Activated naive CD8-positive, alpha-beta T cell (primary cell): Measurements from ENCODE around the gene FAM20A.

Experiments used
- H3K27ac Mint-ChIP-seq: one replicate; pipeline ENCODE4 v1.8.0; 2021; ENCODE audit warnings: mixed read lengths
- H3K27me3 Mint-ChIP-seq: one replicate; pipeline ENCODE4 v1.8.0; 2021; ENCODE audit warnings: mixed read lengths
- H3K36me3 Mint-ChIP-seq: one replicate; pipeline ENCODE4 v1.8.0; 2021; ENCODE audit warnings: mixed read lengths
- H3K4me1 Mint-ChIP-seq: one replicate; pipeline ENCODE4 v1.8.0; 2021; ENCODE audit warnings: low read depth, mixed read lengths
- H3K4me3 Mint-ChIP-seq: one replicate; pipeline ENCODE4 v1.8.0; 2021; ENCODE audit warnings: mild to moderate bottlenecking, mixed read lengths
- H3K9me3 Mint-ChIP-seq: one replicate; pipeline ENCODE4 v1.8.0; 2021; ENCODE audit warnings: low read depth, mixed read lengths

The FAM20A gene

DNA sequence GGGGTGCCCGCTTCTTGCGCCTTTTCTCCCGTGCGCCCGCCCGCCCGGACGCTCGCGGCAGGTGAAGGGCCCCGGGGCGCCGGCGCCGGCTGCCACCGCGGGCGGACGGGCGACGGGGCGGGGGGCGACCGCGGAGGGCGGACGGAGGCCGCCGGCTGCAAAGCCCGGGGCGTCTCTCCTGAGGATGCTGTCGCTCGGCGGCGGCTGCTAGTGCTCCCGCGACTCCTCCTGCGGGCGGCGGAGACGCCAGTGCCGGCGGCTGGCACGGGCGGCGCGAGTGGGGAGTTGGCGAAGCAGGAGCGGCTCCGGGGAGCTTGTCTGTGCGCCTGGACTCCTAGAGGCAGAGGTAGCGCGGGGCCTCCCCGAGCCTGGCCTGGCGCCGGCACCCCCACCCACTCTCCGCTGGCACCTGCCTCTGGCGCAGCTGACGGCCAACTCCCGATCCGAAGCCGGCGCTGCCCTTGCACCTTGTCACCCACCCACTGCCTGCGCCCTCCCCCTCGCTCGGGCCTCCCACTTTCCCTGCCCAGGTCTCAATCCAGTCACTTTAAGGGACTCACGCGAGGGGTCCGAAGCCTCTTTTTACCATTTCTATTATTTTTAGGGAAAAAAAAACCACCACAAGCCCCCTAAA lies at the start of gene FAM20A:
Gene FAM20A, minus strand, starts transcription at position 437 of the 634 bp plus-strand sequence. CDS start 701 bp downstream, outside the sequence.
- Mint-ChIP-seq H3K4me3 (peak within 1 kb of the TSS; percentile 65), H3K4me1 (peaks cover 10% of the 10 kb centered on the region)

DNA sequence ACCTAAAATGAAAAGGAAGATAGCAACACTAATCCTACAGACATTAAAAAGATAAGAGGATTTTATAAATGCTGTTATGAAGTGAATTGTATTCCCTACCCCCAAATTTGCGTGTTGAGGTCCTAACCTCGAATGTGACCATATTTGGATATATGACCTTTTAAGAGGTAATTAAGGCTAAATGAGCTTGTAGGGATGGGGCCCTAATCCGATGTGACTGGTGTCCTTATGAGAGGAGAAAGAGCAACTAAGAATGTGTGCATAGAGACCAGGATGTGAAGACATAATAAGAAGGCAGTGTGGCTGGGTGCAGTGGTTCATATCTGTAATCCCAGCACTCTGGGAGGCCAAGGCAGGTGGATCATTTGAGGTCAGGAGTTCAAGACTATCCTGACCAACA lies 48.2 kb upstream of the FAM20A start:
- peaks cover 13% of the 10 kb centered on the region for H3K27me3 Mint-ChIP-seq
- no peak overlapping the region for H3K4me3 Mint-ChIP-seq
- H3K36me3 Mint-ChIP-seq = peaks cover 2% of the 10 kb centered on the region
- no peak overlapping the region for H3K27ac Mint-ChIP-seq
- H3K9me3 Mint-ChIP-seq = peaks cover 4% of the 10 kb centered on the region
- H3K4me1 Mint-ChIP-seq = no peaks in the 10 kb centered on the region

More for the DNA sequence above, at the start of gene FAM20A:
- Mint-ChIP-seq H3K36me3 (no peaks in the 10 kb centered on the region), H3K9me3 (no peaks in the 10 kb centered on the region), H3K27ac (no peak within 1 kb of the TSS), H3K27me3 (peaks cover 43% of the 10 kb centered on the region)

GRCh38 chr17:68646626-68647526 lies 45.7 kb upstream of the FAM20A start:
- Mint-ChIP-seq H3K9me3 (peaks cover 4% of the 10 kb centered on the region), H3K36me3 (peaks cover 2% of the 10 kb centered on the region), H3K27me3 (peaks cover 27% of the 10 kb centered on the region), H3K27ac (no peak overlapping the region), H3K4me3 (no peak overlapping the region), H3K4me1 (no peaks in the 10 kb centered on the region)

DNA sequence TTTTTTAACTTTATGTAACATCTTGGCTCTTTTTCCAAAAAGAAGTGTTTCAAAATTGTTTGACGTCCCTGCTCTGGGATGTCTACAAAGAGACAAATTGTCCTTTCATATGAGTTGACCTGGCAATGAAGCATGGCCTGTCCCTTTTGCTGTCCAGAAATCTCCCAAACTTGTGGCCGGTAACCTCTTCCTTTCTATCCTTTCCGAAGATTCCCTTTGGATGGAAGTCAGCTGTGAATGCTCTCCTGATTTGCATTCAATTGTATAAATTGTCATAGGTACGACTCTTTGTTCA lies 40.9 kb upstream of the FAM20A start:
- no peaks in the 10 kb centered on the region for H3K4me1 Mint-ChIP-seq
- no peaks in the 10 kb centered on the region for H3K36me3 Mint-ChIP-seq
- H3K27me3 Mint-ChIP-seq = peaks cover 25% of the 10 kb centered on the region
- H3K27ac Mint-ChIP-seq = no peak overlapping the region
- H3K4me3 Mint-ChIP-seq = no peak overlapping the region
- no peaks in the 10 kb centered on the region for H3K9me3 Mint-ChIP-seq

GRCh38 chr17:68641276-68642117 lies 40.3 kb upstream of the FAM20A start:
- Mint-ChIP-seq H3K9me3 (no peaks in the 10 kb centered on the region), H3K27me3 (peaks cover 25% of the 10 kb centered on the region), H3K27ac (no peak overlapping the region), H3K4me1 (no peaks in the 10 kb centered on the region), H3K36me3 (no peaks in the 10 kb centered on the region), H3K4me3 (no peak overlapping the region)

GRCh38 chr17:68640242-68640989 lies 39.2 kb upstream of the FAM20A start:
- Mint-ChIP-seq H3K4me3 (no peak overlapping the region), H3K4me1 (no peaks in the 10 kb centered on the region), H3K36me3 (no peaks in the 10 kb centered on the region), H3K27ac (no peak overlapping the region), H3K27me3 (peaks cover 22% of the 10 kb centered on the region), H3K9me3 (no peaks in the 10 kb centered on the region)

- no peaks in the 10 kb centered on the region for H3K4me1 Mint-ChIP-seq
- no peaks in the 10 kb centered on the region for H3K9me3 Mint-ChIP-seq
- no peak overlapping the region for H3K27ac Mint-ChIP-seq
- no peak overlapping the region for H3K4me3 Mint-ChIP-seq
- H3K27me3 Mint-ChIP-seq = no peaks in the 10 kb centered on the region
- H3K36me3 Mint-ChIP-seq = no peaks in the 10 kb centered on the region
Observed at GRCh38 chr17:68634345-68634876, 33.2 kb upstream of the FAM20A start.

DNA sequence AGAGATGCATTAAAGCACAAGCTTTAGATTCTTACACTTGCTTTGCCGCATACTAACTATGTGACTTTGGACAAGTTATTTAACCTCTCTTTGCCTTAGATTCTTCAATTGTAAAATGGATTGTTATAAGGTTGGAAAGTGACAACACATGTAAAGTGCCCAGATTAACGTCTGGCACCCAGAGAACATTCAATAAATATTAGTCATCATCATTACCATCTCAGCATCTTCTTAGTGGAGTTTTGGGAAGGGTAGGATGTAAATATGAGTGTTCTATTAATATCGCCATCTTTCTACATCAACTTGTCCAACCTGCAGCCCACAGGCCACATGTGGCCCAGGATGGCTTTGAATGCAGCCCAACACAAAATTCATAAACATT lies 27.4 kb upstream of the FAM20A start:
- Mint-ChIP-seq H3K9me3 (no peaks in the 10 kb centered on the region), H3K27ac (no peak overlapping the region), H3K4me1 (no peaks in the 10 kb centered on the region), H3K4me3 (no peak overlapping the region), H3K36me3 (no peaks in the 10 kb centered on the region), H3K27me3 (peaks cover 3% of the 10 kb centered on the region)

GRCh38 chr17:68627956-68628575 lies 26.9 kb upstream of the FAM20A start:
- Mint-ChIP-seq H3K36me3 (no peaks in the 10 kb centered on the region), H3K4me1 (no peaks in the 10 kb centered on the region), H3K27ac (no peak overlapping the region), H3K4me3 (no peak overlapping the region), H3K9me3 (no peaks in the 10 kb centered on the region), H3K27me3 (peaks cover 3% of the 10 kb centered on the region)

GRCh38 chr17:68624381-68624780 lies 23.2 kb upstream of the FAM20A start:
- H3K36me3 Mint-ChIP-seq = no peaks in the 10 kb centered on the region
- no peak overlapping the region for H3K27ac Mint-ChIP-seq
- no peaks in the 10 kb centered on the region for H3K4me1 Mint-ChIP-seq
- no peak overlapping the region for H3K4me3 Mint-ChIP-seq
- peaks cover 9% of the 10 kb centered on the region for H3K27me3 Mint-ChIP-seq
- no peaks in the 10 kb centered on the region for H3K9me3 Mint-ChIP-seq

DNA sequence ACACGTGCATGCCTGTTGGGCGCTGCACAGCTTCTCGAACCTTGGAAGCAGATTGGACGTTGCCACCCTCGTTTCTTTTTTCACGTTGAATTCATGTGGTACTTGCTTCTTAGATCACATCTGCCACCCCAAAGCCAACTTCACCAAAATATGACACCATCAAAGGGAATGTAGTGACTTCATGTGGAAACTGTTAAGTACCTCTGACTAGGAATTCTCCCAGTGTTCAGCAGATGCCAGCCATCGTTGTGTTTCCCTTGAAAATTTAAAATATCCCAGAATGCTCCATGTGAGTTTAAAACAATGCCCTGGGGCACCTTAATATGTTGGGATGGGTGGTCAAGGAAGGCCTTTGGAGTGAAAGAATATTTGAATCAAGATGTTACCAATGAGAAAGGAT lies 22.6 kb upstream of the FAM20A start:
- H3K9me3 Mint-ChIP-seq = no peaks in the 10 kb centered on the region
- H3K4me3 Mint-ChIP-seq = no peak overlapping the region
- H3K36me3 Mint-ChIP-seq = no peaks in the 10 kb centered on the region
- H3K27me3 Mint-ChIP-seq = peaks cover 12% of the 10 kb centered on the region
- no peak overlapping the region for H3K27ac Mint-ChIP-seq
- H3K4me1 Mint-ChIP-seq = no peaks in the 10 kb centered on the region

DNA sequence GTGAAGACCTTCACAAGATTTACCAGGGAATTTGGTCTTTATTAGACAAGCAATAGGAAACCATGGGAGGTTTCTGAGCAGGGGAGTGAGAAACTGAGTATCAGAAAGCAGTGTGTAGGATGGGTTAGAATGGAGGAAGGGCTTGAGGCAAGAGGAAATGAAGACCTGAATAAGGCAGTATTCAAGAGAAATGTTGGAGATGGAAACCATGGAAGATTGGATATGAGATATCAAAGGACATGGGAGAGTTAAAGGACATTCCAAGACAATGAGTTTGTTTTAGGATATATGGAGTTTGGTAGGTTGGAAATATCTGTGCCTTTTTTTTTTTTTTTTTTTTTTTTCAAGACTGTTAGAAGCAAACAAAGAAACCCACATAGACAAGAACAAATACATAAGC lies 21.3 kb upstream of the FAM20A start:
- no peaks in the 10 kb centered on the region for H3K9me3 Mint-ChIP-seq
- peaks cover 13% of the 10 kb centered on the region for H3K27me3 Mint-ChIP-seq
- no peak overlapping the region for H3K4me3 Mint-ChIP-seq
- H3K4me1 Mint-ChIP-seq = no peaks in the 10 kb centered on the region
- no peaks in the 10 kb centered on the region for H3K36me3 Mint-ChIP-seq
- H3K27ac Mint-ChIP-seq = no peak overlapping the region

DNA sequence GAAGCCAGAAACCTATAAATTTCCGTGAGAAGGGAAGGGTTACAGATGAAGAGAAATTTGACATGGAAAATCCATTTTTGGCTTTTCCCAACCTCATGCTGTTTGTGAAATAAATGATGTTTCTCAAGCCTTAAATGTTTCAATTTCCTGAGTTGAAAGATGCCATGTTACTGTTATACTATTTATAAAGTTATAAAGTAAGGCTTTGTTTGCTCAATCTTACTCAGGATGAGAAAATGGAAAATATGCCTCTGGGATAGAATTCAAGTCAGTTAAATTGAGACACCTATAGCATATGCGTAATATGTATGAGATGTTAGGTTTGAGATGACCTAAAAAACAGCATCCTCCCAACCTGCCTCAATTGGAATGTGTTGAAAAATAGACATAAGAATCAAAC lies 19.9 kb upstream of the FAM20A start:
- no peak overlapping the region for H3K4me3 Mint-ChIP-seq
- H3K36me3 Mint-ChIP-seq = no peaks in the 10 kb centered on the region
- H3K4me1 Mint-ChIP-seq = no peaks in the 10 kb centered on the region
- peaks cover 13% of the 10 kb centered on the region for H3K27me3 Mint-ChIP-seq
- no peak overlapping the region for H3K27ac Mint-ChIP-seq
- H3K9me3 Mint-ChIP-seq = no peaks in the 10 kb centered on the region

- Mint-ChIP-seq H3K27me3 (peaks cover 22% of the 10 kb centered on the region), H3K27ac (no peak overlapping the region), H3K36me3 (no peaks in the 10 kb centered on the region), H3K9me3 (no peaks in the 10 kb centered on the region), H3K4me3 (no peak overlapping the region), H3K4me1 (no peaks in the 10 kb centered on the region)
Observed at GRCh38 chr17:68616334-68616733, 15.2 kb upstream of the FAM20A start.
